Right lung (tissue), 5 donors: ENCODE data around the gene PIP5K1B. TPM values are rescaled to one million over a fixed set of nuclear protein-coding genes. Genes with fewer than 3 reads are reported as not detected.

ENCODE experiments used
- DNase-seq, 2 donors: peaks; one replicate each; pipeline ENCODE4 v3.0.0-alpha.2; 2013
- polyA plus RNA-seq, 5 donors: library from polyadenylated mRNA; unstranded; fragments of 120-200 nt; gene quantifications; one replicate each; pipeline versions ENCODE4 v1.2.1 to v1.2.3, GENCODE V29; 2013; ENCODE audit warnings: inconsistent platforms in 1 of 5, low replicate concordance in 1 of 5; ENCODE audit not compliant: insufficient read length in 5 of 5, insufficient read depth in 1 of 5

PIP5K1B gene
- polyA plus RNA-seq, 5 donors, result 2.7 to 4.5 (median 3.7) TPM

DNA sequence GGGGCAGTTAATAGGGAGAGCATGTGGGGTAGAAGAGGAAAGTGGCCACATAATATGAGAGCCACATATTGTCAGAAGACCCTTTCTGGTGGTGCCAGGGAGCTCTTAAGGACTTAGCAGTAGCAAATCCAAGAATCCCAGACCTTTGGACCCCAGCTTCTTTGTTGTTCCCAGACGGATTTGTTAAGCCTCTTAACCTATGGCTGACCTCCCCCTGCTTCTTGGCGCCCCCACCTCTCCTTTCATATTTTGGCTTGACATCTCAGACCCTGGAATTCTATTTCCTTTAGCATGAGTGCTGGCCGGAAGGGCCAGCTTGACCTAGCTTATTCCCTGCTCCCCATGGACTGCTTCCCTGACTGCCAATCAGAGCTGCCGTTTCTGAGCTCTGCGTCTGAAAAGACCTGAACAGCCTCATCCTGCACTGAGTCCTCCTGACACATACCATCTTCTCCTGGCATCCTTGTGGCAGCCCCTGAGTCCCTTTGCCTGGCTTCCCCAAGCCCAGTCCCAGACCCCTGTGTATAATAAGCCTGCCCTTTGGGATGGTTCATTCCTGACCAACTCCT, 192.6 kb downstream of the PIP5K1B start:
- DNase-seq, result no peak

DNA sequence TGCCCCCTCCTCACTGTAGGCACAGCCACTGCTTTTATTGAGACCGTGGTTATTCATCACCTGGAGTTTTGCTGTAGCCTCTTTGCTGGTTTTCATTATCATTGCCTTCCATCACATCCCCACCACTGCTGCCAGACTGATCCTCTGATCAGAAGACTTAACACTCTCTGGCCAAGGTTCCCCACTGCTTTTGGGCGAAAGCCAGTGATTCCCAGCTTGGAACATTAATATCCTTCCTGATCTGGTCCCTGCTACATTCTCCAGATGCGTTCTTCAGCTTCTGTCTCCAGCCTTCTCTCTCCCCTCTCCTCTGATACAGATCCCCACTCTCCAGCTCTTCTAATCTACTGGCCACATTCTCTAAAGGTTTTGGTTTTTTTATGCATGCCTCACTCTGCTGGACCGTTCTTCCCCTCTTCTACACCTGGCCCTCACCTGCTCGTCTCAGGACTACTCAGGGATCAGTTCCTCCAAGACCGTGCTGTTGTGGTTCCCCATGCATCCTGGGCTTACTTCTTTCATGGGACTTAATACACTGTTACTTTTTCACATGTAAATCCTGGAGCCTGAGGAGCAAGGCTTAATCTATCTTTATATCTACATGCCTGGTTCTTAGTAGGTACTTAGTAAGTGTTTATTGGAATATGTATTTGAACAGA, 193.9 kb downstream of the PIP5K1B start:
- no peak for DNase-seq

DNA sequence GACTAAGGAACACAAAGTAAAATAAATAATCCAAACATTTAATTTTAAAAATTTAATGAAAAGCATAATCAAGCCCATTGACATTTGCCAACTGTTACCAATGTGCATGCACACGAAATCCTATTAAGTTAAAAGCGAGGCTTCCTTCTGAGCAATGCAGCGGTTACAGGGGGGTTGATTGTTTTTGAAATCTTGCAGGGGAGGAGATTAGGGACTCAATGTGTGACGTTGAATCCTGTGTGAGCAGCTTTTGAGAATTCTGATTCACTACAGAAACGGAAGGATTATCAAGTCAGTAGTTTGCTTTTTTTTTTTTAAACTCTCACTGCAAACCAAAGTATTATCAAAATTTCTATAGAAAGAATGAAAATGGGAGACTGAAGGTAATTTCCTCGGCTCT, 199.4 kb downstream of the PIP5K1B start:
- DNase-seq, result no peak

GRCh38 chr9:68905129-68905528, 200.1 kb downstream of the PIP5K1B start:
- no peak for DNase-seq

DNA sequence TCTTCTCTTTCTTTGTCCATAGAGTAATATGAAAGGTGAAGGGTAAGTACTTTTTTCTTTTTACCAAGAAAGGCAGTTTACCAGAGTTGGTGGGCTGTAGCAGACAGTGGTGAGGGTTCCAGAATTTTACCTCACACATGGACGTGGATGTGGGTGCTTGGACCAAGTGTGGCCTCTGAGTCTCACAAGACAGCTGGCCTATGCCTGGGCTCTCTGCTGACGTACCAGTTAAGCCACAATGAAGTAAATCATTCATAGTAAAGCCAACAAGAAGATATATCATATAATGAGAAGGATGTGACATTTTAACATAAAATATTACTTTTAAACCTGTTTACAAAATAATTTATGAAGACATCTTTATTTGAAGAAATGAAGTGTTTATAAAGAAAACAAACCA, 202.9 kb downstream of the PIP5K1B start:
- DNase-seq, result no peak

DNA sequence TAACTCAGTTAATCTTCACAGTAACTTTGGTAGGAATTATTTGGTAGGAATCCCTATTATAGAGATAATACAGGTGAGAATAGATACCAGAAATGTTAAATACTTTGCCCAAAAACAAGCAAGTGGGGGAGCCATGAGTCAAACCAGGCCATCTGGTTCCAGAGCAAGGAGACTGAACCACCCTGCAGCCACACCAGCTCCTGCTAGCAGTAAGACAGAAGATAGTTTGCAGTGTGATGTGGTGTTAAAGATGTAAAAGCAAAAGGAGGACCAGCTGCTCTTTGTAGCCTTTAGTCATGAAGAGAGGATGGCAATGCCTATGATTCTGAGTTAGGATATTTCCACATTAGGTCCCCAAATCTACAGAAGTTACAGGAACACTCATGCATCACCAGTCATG, 207.5 kb downstream of the PIP5K1B start:
- no peak for DNase-seq

DNA sequence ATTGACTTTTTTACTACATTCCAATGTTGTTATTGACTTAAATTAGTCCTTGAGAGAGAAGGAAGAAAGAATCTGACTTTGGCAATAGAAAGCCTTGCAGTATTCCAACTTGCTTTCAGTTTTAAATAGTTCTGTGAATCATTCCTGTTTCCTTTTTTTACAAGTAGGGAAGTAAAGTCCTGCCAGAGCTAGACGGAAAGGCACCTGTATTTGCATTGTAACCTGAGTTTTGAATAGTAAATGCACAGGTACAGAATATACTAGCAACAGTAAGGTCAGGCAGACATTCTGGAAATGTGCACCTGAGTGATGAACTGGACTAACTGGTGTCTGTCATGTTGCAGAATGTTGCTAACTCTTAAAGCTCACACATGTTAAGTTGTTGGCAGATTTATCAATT, 208.0 kb downstream of the PIP5K1B start:
- DNase-seq, result no peak

DNA sequence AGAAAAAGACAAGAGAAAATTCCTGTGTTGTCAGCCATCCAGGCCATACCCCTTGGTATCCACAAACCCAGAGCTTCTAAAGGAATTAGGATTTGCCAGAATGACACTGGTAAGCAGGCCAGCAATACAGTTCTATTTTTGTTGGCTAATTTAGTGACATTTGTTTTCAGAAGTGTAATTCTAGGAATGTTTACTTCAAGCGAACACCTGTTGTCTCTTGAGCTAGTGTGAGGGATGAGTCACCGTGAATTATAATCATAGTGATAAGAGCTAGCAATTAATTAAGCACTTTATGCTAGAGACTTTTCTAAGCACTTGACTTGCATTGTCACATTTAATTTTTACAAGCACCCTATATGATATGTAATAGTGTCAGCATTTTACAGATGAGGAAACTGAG, 209.7 kb downstream of the PIP5K1B start:
- DNase-seq, result no peak

DNA sequence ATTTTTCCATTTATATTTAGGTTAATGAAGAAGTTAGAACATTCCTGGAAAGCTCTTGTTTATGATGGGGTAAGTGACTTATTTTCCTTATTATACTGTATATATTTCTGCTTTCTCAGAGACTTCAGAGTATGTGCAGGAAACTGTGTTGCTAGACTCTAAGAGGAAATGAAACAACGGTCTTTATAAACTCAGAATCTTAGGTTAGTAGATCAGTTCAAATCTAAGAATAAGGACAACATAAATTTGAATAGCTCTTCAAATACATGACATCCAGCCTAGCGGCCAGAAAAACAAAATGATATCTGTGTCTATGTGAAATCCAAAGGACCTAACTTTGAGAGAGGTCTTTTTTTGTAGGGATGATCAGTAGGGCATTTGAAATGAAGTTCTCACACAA, 214.6 kb downstream of the PIP5K1B start:
- DNase-seq, result no peak

DNA sequence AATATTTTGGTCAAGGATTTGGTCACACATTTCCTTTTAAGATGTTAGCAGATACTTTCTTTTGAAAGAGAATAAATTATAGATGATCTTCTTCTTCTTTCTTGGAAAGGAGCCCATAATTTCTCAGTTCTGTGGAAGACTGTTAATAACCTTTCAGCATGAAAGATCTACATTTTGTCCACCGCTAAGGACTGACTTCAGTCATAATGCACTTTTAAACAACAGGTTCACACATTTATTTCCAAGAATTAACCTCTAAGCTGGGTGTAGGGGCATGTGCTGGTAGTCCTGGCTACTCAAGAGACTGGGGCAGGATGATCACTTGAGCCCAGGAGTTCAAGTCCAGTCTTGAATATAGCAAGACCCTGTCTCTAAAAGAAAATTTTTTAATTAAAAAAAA, 215.9 kb downstream of the PIP5K1B start:
- DNase-seq, result no peak

- DNase-seq, result no peak
These were observed 218.4 kb downstream of the PIP5K1B start for GRCh38 chr9:68923480-68923879.

GRCh38 chr9:68925175-68925574, 220.1 kb downstream of the PIP5K1B start:
- no peak for DNase-seq

GRCh38 chr9:68927165-68927564, 222.1 kb downstream of the PIP5K1B start:
- DNase-seq, result no peak

DNA sequence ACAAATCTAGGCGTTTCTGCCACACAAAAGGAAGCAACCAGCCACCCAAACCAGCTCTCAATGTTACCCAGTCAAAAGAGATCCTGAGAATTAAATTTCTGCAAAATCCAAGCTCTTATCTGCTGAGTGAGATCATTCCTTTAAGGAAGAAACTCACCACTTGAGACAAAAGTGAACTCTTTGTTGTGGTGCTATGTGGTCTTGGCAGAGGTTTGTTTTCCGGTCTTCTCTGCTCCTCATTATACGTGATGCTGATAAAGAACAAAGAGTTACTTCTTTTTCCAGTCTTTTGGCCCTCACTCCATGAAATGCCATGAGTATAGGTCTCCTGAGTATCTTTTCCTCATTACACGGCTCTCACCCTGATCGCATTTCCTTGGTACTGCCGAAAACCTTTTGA, 226.8 kb downstream of the PIP5K1B start:
- no peak for DNase-seq

DNA sequence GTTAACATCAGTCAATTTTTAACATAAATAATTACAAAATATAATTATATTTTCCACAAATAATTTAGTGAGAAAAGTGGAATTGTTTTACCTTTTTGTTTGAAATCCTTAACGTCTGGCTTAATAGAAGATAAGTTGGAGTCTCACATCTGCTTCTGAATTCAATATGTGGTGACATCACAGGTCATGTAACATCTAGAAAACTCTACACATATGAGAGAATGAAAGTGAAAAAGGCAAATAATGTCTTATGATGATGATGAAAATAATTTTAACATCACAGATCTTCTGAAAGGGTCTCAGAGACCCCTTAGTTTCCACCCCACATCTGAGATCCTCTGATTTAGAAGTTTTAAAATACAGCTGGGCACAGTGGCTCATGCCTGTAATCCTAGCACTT, 227.4 kb downstream of the PIP5K1B start:
- DNase-seq, result no peak

GRCh38 chr9:68933434-68934328, 228.6 kb downstream of the PIP5K1B start:
- DNase-seq, result no peak

- no peak for DNase-seq
These were observed 229.2 kb downstream of the PIP5K1B start for GRCh38 chr9:68934329-68934644.

DNA sequence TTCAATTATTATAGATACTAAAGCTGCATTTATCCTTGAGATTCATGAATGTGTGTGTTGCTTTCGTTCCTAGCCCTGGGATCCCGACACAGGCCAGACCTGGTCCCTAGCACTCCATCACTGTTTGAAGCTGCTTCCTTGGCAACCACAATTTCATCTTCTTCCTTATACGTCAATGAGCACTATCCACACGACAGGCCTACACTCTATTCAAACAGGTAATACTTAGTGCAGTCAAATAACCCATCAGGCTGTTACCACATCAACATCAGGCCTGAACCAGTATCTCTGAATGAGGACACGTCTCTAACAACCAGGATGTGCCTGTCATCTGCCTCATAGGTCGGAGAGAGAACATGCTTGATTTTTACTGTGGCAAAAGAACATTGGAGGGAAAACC, 235.5 kb downstream of the PIP5K1B start:
- DNase-seq, result no peak

GRCh38 chr9:68941780-68942459, 236.9 kb downstream of the PIP5K1B start:
- no peak for DNase-seq

GRCh38 chr9:68942790-68943189, 237.8 kb downstream of the PIP5K1B start:
- no peak for DNase-seq

DNA sequence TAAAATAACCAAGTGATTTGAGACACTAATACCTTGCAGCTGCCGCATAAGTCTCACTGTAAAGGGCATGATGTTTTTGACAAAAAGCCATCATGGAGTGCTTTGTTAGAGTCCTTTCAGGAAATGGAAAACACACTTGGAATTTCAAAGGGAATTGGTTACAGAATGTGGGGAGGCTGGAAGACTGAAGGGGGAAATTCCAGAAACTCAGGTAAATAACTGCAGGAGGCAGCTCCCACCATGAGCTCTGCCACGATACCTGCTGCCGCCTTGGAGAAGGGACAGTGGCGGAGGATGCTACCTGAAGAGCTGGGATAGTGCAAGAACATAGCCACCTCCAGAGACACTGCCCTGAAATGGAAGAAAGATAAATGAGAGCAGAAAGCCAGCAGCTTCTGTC, 242.0 kb downstream of the PIP5K1B start:
- no peak for DNase-seq

DNA sequence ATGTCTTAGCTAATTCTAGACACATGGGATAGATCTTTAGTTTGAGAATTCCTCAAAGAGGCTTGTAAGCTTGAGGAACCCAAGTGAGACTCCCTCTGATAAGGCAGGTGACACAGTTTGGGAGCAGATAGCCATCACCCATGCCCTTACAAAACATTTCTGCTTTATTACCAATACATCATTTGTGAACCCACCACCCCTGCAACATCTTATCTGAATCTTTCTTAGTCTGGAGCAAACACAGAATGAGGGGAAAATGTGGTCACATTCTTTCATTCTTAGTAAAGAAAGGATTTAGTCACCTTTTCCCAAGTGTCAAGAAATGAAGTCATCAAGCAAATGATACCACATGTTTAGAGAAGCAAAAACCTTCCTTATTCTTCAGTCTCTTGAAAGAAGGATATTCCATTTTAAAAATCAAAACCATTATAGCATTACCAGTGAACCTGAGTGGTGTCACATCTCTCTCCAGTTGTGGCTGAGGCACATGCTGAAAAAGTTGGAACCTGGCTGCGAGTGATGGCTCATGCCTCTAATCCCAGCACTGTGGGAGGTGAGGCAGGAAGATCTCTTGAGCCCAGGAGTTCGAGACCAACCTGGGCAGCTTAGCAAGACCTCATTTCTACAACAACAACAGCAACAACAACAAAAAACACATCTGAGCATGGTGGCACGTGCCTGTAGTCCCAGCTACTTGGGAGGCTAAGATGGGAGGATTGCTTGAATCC, 243.0 kb downstream of the PIP5K1B start:
- DNase-seq, result no peak
